Endothelial cell of umbilical vein (primary cell): ENCODE measurements around the gene COASY. TPM values are rescaled to one million over a fixed set of nuclear protein-coding genes. Genes with fewer than 3 reads are reported as not detected.

ENCODE experiments used
- BruUV-seq: library from RNA; stranded (reverse); fragments of 400-500 nt; replicated peaks from 2 replicates; lab custom pipeline; 2021; lab: Mats Ljungman, UMichigan
- CTCF ChIA-PET: fragments of 300-600, 350-600 bp; sonication (Branson Sonifier 250); formaldehyde crosslinking; loops from one replicate; lab custom pipeline; 2021; ENCODE audit warnings: antibody characterized with exemption, inconsistent platforms; lab: Charles Lee
- POLR2A ChIA-PET: fragments of 300-600, 350-600 bp; sonication (Branson Sonifier 250); formaldehyde crosslinking; loops from one replicate; lab custom pipeline; 2021; ENCODE audit warnings: antibody characterized with exemption, inconsistent platforms; lab: Charles Lee
- DNase-seq: peaks from one replicate; pipeline ENCODE4 v3.0.0-alpha.2; 2011; ENCODE audit warnings: low read depth, low spot score
- FAIRE-seq: peaks from 2 replicates; lab custom pipeline; 2011; peaks lifted over from hg19 to GRCh38; lab: Jason Lieb, UNC
- H2AFZ ChIP-seq: 2 replicates; pipeline ENCODE4 v1.6.0; 2012; ENCODE audit warnings: low read depth, low read length, control low read depth, inconsistent platforms
- H3K27ac ChIP-seq: 2 replicates; pipeline ENCODE4 v1.5.1; 2011; ENCODE audit warnings: low read depth, mild to moderate bottlenecking, control low read depth, low read length, moderate library complexity; ENCODE audit not compliant: insufficient read depth
- H3K27me3 ChIP-seq, 2 experiments: 2 replicates each; pipeline versions ENCODE4 v1.6.0 to v1.6.1; 2011; ENCODE audit warnings: low read length in 2 of 2, mixed read lengths in 1 of 2; ENCODE audit not compliant: control insufficient read depth in 2 of 2, insufficient read depth in 2 of 2
- H3K36me3 ChIP-seq, 2 experiments: 2 replicates in 1 of 2; 3 replicates in 1 of 2; pipeline ENCODE4 v1.5.1; 2011; ENCODE audit warnings: low read length in 2 of 2, mild to moderate bottlenecking in 1 of 2, moderate library complexity in 1 of 2; ENCODE audit not compliant: control insufficient read depth in 2 of 2, insufficient read depth in 2 of 2; ENCODE audit errors: extremely low read depth in 1 of 2
- H3K4me1 ChIP-seq: 3 replicates; pipeline ENCODE4 v1.5.1; 2011; ENCODE audit warnings: mild to moderate bottlenecking, low read length; ENCODE audit not compliant: control insufficient read depth, insufficient read depth; ENCODE audit errors: extremely low read depth
- H3K4me2 ChIP-seq: 2 replicates; pipeline ENCODE4 v1.6.1; 2011; ENCODE audit warnings: low read length, control low read depth, mixed read lengths; ENCODE audit not compliant: insufficient read depth
- H3K4me3 ChIP-seq, 3 experiments: fragments of 200-600 bp in 1 of 3; sonication (generic), shearing (Covaris generic) in 1 of 3; replicated peaks in 1 of 3; 2 replicates each; pipeline ENCODE4 v1.5.1; 2011 to 2016; ENCODE audit warnings: control low read depth in 3 of 3, low read length in 3 of 3, mild to moderate bottlenecking in 2 of 3, inconsistent platforms in 1 of 3, low read depth in 1 of 3, moderate library complexity in 1 of 3; ENCODE audit not compliant: insufficient read depth in 1 of 3
- H3K79me2 ChIP-seq: 2 replicates; pipeline ENCODE4 v1.6.0; 2012; ENCODE audit warnings: low read length, inconsistent platforms; ENCODE audit not compliant: control insufficient read depth, insufficient read depth
- H3K9ac ChIP-seq: replicated peaks from 2 replicates; pipeline ENCODE3; 2011; ENCODE audit warnings: low read length, control low read depth; ENCODE audit not compliant: insufficient read depth; ENCODE audit errors: extremely low read depth
- H3K9me1 ChIP-seq: replicated peaks from 3 replicates; pipeline ENCODE4 v1.6.0; 2011; ENCODE audit warnings: mild to moderate bottlenecking, low read length; ENCODE audit not compliant: control insufficient read depth, insufficient read depth; ENCODE audit errors: extremely low read depth
- H3K9me3 ChIP-seq: replicated peaks from 2 replicates; pipeline ENCODE4 v1.5.1; 2012; ENCODE audit warnings: low read length, inconsistent platforms; ENCODE audit not compliant: control insufficient read depth, insufficient read depth
- H4K20me1 ChIP-seq: replicated peaks from 2 replicates; pipeline ENCODE3; 2011; ENCODE audit warnings: mild to moderate bottlenecking, low read length; ENCODE audit not compliant: control insufficient read depth, insufficient read depth; ENCODE audit errors: extremely low read depth
- EZH2 ChIP-seq: IDR thresholded peaks from 2 replicates; pipeline ENCODE4 v1.6.1; 2012; ENCODE audit warnings: borderline replicate concordance, low read depth, mild to moderate bottlenecking, moderate library complexity, low read length, inconsistent platforms; ENCODE audit not compliant: severe bottlenecking
- FOS ChIP-seq: IDR thresholded peaks from 2 replicates; pipeline ENCODE4 v1.6.1; 2011; ENCODE audit warnings: mild to moderate bottlenecking, low read length, moderate library complexity, borderline replicate concordance; ENCODE audit not compliant: insufficient read depth
- GATA2 ChIP-seq: IDR thresholded peaks from 2 replicates; pipeline ENCODE4 v1.7.0; 2011; ENCODE audit warnings: low read depth, mild to moderate bottlenecking, moderate library complexity, mixed read lengths, low read length; ENCODE audit not compliant: insufficient read length, insufficient read depth
- JUN ChIP-seq: IDR thresholded peaks from 2 replicates; pipeline ENCODE4 v1.6.1; 2011; ENCODE audit warnings: borderline replicate concordance, low read depth; ENCODE audit not compliant: insufficient read length, insufficient read depth
- MYC ChIP-seq: IDR thresholded peaks from one replicate; pipeline ENCODE4 v1.6.1; 2011; ENCODE audit warnings: mild to moderate bottlenecking, low read depth, low read length
- POLR2A ChIP-seq: IDR thresholded peaks from 2 replicates; pipeline ENCODE4 v1.6.1; 2012; ENCODE audit warnings: low read depth, mild to moderate bottlenecking, control low read depth, low read length
- POLR2AphosphoS5 ChIP-seq: IDR thresholded peaks from 2 replicates; pipeline ENCODE4 v1.6.1; 2012; ENCODE audit warnings: low read depth, mild to moderate bottlenecking, control low read depth, low read length, moderate library complexity; ENCODE audit not compliant: insufficient read depth
- dilution Hi-C: fragments of 300-500 bp; cut with MboI; formaldehyde crosslinking; loops from one replicate; pipeline ENCODE4 v1.15.0; 2019; ENCODE audit warnings: low sequenced_read_pairs; ENCODE audit not compliant: extremely low pct_ligation_motif_present
- intact Hi-C: fragments of 100-400 bp; cut with micrococcal nuclease; formaldehyde crosslinking; loops from one replicate; pipeline ENCODE4 v1.10.0; 2022
- polyA plus RNA-seq, 4 experiments: library from polyadenylated mRNA; depleted of rRNA in 3 of 4; stranded (reverse) in 3 of 4; unstranded in 1 of 4; fragments of >200 nt; gene quantifications; 2 replicates each; pipeline versions ENCODE4 v1.2.1 to v1.2.3, GENCODE V29; 2011 to 2012; ENCODE audit warnings: missing spikeins in 1 of 4
- total RNA-seq: library from RNA; stranded (reverse); gene quantifications from 2 replicates; pipeline ENCODE4 v1.2.3, GENCODE V29; 2021
- TF ChIP-seq, protein P1 (sequence below): IDR thresholded peaks from 2 replicates; pipeline ENCODE4 v1.6.1; 2011; ENCODE audit not compliant: insufficient read depth, insufficient read length
- TF ChIP-seq, protein P2 (sequence below), 2 donors: IDR thresholded peaks; 1 replicate in 1 of 2; 2 replicates in 1 of 2; pipeline ENCODE4 v1.5.1; 2011; ENCODE audit warnings: low read length in 2 of 2, mild to moderate bottlenecking in 2 of 2, moderate library complexity in 2 of 2, control low read depth in 1 of 2, inconsistent platforms in 1 of 2, low read depth in 1 of 2; ENCODE audit not compliant: insufficient read depth in 1 of 2; ENCODE audit errors: extremely low read depth in 1 of 2

Gene COASY
- total and polyA plus RNA-seq, 2 donors (not counting 3 experiments of a cell fraction or from before 2014, with no cell fraction given), result 39.6 to 69.2 TPM

- Histone ChIP-seq H3K9me3 (no peaks in the 10 kb centered on the region), H3K27me3 (no peaks in the 10 kb centered on the region), H4K20me1 (no peaks in the 10 kb centered on the region), H3K79me2 (no peaks in the 10 kb centered on the region), H3K9ac (no peak overlapping the region), H3K36me3 (no peaks in the 10 kb centered on the region), H3K4me1 (peaks cover 9% of the 10 kb centered on the region), H3K4me3 (no peak overlapping the region), H2AFZ (no peak overlapping the region), H3K4me2 (no peak overlapping the region), H3K27ac (no peak overlapping the region), H3K9me1 (no peaks in the 10 kb centered on the region)
- CTCF ChIA-PET, result interaction anchor here (0.6 to 2.0 kb wide), 3 partner anchors 11 to 307 kb away, joined by 3 to 10 read pairs (median 6); no protein-coding TSS in a partner anchor
- TF ChIP-seq FOS (no peak), JUN (no peak)
- dilution Hi-C loops, result no loop called here
- no peak for FAIRE-seq
- BruUV-seq, result no TSS peak
- intact Hi-C loops, result loop anchor here (10.0 kb wide), 2 partner anchors 394 to 504 kb away; partner anchors contain the start of gene NKIRAS2
- DNase-seq, result no peak
- POLR2A ChIA-PET, result interaction anchor here (0.7 kb wide), 1 partner anchor 342 kb away, joined by 9 read pairs; no protein-coding TSS in a partner anchor
Measured at GRCh38 chr17:42529061-42529460, 32.9 kb upstream of the COASY start.

GRCh38 chr17:42530952-42531454, 30.9 kb upstream of the COASY start:
- Histone ChIP-seq H3K27me3 (no peaks in the 10 kb centered on the region), H3K9me3 (no peaks in the 10 kb centered on the region), H4K20me1 (no peaks in the 10 kb centered on the region), H3K4me1 (peaks cover 15% of the 10 kb centered on the region), H3K27ac (no peak overlapping the region), H3K9me1 (no peaks in the 10 kb centered on the region), H3K4me3 (no peak overlapping the region), H3K79me2 (no peaks in the 10 kb centered on the region), H3K36me3 (no peaks in the 10 kb centered on the region), H3K9ac (no peak overlapping the region), H2AFZ (no peak overlapping the region), H3K4me2 (no peak overlapping the region)
- dilution Hi-C loops (no loop called here), intact Hi-C loops (no loop called here)
- TF ChIP-seq FOS, result no peak
- TF ChIP-seq POLR2AphosphoS5, result no peak
- no peak for TF ChIP-seq EZH2
- TF ChIP-seq, protein P1, sequence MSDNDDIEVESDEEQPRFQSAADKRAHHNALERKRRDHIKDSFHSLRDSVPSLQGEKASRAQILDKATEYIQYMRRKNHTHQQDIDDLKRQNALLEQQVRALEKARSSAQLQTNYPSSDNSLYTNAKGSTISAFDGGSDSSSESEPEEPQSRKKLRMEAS, result no peak
- TF ChIP-seq JUN, result no peak
- no peak for TF ChIP-seq POLR2A
- TF ChIP-seq, protein P2, sequence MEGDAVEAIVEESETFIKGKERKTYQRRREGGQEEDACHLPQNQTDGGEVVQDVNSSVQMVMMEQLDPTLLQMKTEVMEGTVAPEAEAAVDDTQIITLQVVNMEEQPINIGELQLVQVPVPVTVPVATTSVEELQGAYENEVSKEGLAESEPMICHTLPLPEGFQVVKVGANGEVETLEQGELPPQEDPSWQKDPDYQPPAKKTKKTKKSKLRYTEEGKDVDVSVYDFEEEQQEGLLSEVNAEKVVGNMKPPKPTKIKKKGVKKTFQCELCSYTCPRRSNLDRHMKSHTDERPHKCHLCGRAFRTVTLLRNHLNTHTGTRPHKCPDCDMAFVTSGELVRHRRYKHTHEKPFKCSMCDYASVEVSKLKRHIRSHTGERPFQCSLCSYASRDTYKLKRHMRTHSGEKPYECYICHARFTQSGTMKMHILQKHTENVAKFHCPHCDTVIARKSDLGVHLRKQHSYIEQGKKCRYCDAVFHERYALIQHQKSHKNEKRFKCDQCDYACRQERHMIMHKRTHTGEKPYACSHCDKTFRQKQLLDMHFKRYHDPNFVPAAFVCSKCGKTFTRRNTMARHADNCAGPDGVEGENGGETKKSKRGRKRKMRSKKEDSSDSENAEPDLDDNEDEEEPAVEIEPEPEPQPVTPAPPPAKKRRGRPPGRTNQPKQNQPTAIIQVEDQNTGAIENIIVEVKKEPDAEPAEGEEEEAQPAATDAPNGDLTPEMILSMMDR (IDR thresholded peaks at IDR 0.05; ENCODE audit: extremely low read depth in 1 of 2, insufficient read depth in 1 of 2, low read depth in 1 of 2, low read length in 2 of 2), result no peak
- TF ChIP-seq GATA2, result no peak
- no peak for TF ChIP-seq MYC
- DNase-seq, result no peak
- ChIA-PET CTCF (interaction anchor here (1.4 to 2.0 kb wide), 4 partner anchors 11 to 125 kb away, joined by 4 to 13 read pairs (median 5); no protein-coding TSS in a partner anchor), POLR2A (no interaction called here)
- FAIRE-seq, result no peak
- no TSS peak for BruUV-seq
